MCF 10A (cell line): ENCODE results near the gene P2RX5. TPM values are rescaled to one million over a fixed set of nuclear protein-coding genes. Genes with fewer than 3 reads are reported as not detected.
A peak's percentile ranks its signal among the peaks of the same experiment; 100 is the strongest.

Experiments
- BruUV-seq: library from RNA; stranded (reverse); fragments of 400-500 nt; replicated peaks from 2 replicates; lab custom pipeline; 2021; lab: Mats Ljungman, UMichigan
- CTCF ChIA-PET: fragments of 300-600 bp; sonication (Branson Sonifier 250); formaldehyde crosslinking; extraction: SDS; loops from one replicate; lab custom pipeline; 2021; ENCODE audit warnings: antibody characterized with exemption, inconsistent platforms; lab: Yijun Ruan, JAX
- POLR2A ChIA-PET: fragments of 300-600, 350-650 bp; sonication (Branson Sonifier 250); formaldehyde crosslinking; extraction: SDS; loops from one replicate; lab custom pipeline; 2020; ENCODE audit warnings: antibody characterized with exemption, inconsistent platforms; lab: Yijun Ruan, JAX
- DNase-seq: peaks from one replicate; pipeline ENCODE4 v3.0.0-alpha.2; 2018; ENCODE audit not compliant: unreplicated experiment
- H3K27ac Mint-ChIP-seq: one replicate; pipeline ENCODE4 v1.8.0; 2022; ENCODE audit warnings: mild to moderate bottlenecking, low read depth, mixed read lengths; ENCODE audit not compliant: unreplicated experiment
- H3K27me3 Mint-ChIP-seq: one replicate; pipeline ENCODE4 v1.8.0; 2022; ENCODE audit warnings: mixed read lengths; ENCODE audit not compliant: insufficient read depth, unreplicated experiment
- H3K36me3 Mint-ChIP-seq: one replicate; pipeline ENCODE4 v1.8.0; 2022; ENCODE audit warnings: mild to moderate bottlenecking, moderate library complexity, mixed read lengths; ENCODE audit not compliant: insufficient read depth, unreplicated experiment
- H3K4me1 Mint-ChIP-seq: one replicate; pipeline ENCODE4 v1.8.0; 2022; ENCODE audit warnings: mixed read lengths; ENCODE audit not compliant: insufficient read depth, unreplicated experiment
- H3K4me3 Mint-ChIP-seq: one replicate; pipeline ENCODE4 v1.8.0; 2022; ENCODE audit warnings: mild to moderate bottlenecking, moderate library complexity, mixed read lengths; ENCODE audit not compliant: unreplicated experiment
- H3K9me3 Mint-ChIP-seq: one replicate; pipeline ENCODE4 v1.8.0; 2022; ENCODE audit warnings: mixed read lengths; ENCODE audit not compliant: unreplicated experiment
- intact Hi-C: fragments of 100-400 bp; cut with micrococcal nuclease; formaldehyde crosslinking; loops from 2 replicates; pipeline ENCODE4 v1.14.1; 2022
- total RNA-seq: library from RNA; stranded (reverse); gene quantifications from 2 replicates; pipeline ENCODE4 v1.2.3, GENCODE V29; 2022
- TF ChIP-seq, protein P1 (sequence below): fragments of 200-600 bp; IDR thresholded peaks from one replicate; pipeline ENCODE4 v1.8.0; 2022; ENCODE audit warnings: antibody characterized with exemption, mild to moderate bottlenecking; ENCODE audit not compliant: unreplicated experiment

The P2RX5 gene
- total RNA-seq, 1 experiment from 2014 or later, result 4.9 TPM

DNA sequence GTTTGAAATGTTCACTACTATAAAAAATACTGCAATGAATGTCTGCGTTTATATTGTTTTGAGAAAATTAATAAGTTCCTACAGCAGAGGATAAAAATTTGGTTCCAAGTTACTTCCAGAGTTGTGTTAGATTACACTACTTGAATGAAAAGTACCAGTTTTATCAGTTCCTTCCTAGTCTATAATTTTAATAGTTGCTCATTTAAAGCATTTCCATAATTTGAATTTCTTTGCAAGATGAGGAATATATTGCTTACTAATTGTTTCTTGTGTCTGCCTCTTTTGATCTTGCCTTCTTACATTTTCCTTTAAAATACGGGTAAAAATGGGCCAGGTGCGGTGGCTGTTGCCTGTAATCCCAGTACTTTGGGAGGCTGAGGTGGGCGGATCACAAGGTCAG is 23.4 kb downstream of the P2RX5 start:
- intact Hi-C loops, result no loop called here
- Mint-ChIP-seq H3K27ac (no peak overlapping the region), H3K4me3 (no peak overlapping the region), H3K36me3 (peaks cover 19% of the 10 kb centered on the region), H3K9me3 (no peaks in the 10 kb centered on the region), H3K27me3 (no peaks in the 10 kb centered on the region), H3K4me1 (peaks cover 5% of the 10 kb centered on the region)
- no TSS peak for BruUV-seq
- no peak for DNase-seq
- ChIA-PET CTCF (interaction anchor here (2.8 kb wide), 1 partner anchor 10 kb away, joined by 9 read pairs; no protein-coding TSS in a partner anchor), POLR2A (no interaction called here)
- TF ChIP-seq, protein P1, sequence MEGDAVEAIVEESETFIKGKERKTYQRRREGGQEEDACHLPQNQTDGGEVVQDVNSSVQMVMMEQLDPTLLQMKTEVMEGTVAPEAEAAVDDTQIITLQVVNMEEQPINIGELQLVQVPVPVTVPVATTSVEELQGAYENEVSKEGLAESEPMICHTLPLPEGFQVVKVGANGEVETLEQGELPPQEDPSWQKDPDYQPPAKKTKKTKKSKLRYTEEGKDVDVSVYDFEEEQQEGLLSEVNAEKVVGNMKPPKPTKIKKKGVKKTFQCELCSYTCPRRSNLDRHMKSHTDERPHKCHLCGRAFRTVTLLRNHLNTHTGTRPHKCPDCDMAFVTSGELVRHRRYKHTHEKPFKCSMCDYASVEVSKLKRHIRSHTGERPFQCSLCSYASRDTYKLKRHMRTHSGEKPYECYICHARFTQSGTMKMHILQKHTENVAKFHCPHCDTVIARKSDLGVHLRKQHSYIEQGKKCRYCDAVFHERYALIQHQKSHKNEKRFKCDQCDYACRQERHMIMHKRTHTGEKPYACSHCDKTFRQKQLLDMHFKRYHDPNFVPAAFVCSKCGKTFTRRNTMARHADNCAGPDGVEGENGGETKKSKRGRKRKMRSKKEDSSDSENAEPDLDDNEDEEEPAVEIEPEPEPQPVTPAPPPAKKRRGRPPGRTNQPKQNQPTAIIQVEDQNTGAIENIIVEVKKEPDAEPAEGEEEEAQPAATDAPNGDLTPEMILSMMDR, result no peak

DNA sequence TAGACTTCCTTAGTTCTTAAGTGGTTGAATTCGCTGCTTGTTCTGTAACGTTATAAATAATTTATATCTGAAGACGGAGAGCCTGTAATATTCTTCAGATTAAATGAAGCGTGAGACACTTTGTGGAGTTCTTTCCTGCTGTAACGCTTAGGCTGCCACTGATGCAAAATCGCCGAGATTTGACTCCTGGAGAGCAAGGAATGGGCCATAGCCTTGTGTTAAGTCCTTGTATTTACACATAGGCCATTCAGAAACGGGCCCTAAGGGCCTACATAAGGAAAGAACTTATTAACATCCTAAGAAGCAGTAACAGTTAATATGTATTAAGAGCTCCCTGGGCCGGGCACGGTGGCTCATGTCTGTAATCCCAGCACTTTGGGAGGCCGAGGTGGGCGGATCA is 26.4 kb downstream of the P2RX5 start:
- Mint-ChIP-seq H3K27ac (peak overlapping the region; percentile 97), H3K36me3 (peaks cover 42% of the 10 kb centered on the region), H3K4me3 (peak overlapping the region; percentile 94), H3K27me3 (no peaks in the 10 kb centered on the region), H3K4me1 (peaks cover 15% of the 10 kb centered on the region), H3K9me3 (no peaks in the 10 kb centered on the region)
- intact Hi-C loops, result no loop called here
- CTCF ChIA-PET, result no interaction called here
- no TSS peak for BruUV-seq
- no peak for DNase-seq
- TF ChIP-seq, protein P1, result no peak
- POLR2A ChIA-PET, result interaction anchor here (0.7 to 3.8 kb wide), 5 partner anchors 9 to 778 kb away, joined by 3 to 36 read pairs (median 17); partner anchors contain the start of genes CTNS, P2RX5 and SHPK

DNA sequence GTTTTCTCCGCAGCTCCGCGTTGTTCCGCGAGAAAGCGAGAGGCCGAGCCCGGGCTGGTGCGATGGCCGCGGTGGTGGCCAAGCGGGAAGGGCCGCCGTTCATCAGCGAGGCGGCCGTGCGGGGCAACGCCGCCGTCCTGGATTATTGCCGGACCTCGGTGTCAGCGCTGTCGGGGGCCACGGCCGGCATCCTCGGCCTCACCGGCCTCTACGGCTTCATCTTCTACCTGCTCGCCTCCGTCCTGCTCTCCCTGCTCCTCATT is 26.9 kb downstream of the P2RX5 start:
- TF ChIP-seq, protein P1, result no peak

DNA sequence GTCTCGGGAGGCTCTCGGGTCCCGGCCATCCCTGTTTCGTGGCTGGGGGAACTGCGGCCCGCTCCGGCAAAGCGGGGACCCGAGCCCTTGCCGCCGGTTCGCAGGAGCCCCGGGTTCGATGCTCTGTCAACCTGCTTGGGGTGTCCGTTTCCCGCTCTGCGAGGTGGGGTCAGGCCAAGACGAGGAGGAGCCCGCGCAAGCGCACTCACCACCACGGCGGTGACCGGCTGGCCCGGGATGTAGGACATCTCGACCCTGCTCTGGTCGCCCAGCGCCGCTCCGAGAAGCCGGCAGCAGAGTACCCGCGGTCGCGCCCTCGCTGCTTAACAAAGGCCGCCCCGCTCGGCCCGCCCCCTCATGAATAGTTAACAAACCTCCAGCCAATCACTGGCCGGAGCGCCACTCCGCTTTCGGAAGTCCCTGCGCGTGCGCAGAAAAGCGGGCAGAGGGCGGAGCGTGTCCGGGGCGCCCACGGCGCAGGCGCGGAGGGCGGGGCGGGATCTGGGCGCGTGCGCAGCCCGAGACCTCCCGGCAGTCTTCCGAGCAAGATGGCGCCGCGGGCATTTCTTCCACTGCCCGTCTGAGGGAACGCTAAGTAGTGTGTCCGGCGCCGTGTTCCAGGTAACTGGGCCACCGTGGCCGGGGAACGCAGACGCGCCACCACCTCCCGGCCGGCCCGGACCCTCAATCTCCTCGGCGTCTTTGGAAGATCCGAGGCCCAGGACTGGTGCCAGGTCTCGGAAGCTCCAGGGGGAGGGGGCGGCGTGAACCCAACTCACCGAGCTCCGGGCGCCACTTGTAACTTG is 27.5 kb downstream of the P2RX5 start, which contains the start of the genes EMC6 and TAX1BP3:
TSS of gene EMC6 (plus strand) at position 534 of the 806 bp plus-strand sequence. CDS start 335 bp downstream, outside the sequence.
TSS of gene TAX1BP3 (minus strand) at position 300 of the 806 bp plus-strand sequence. CDS start at position 248, 52 bp downstream.
- intact Hi-C loops, result no loop called here
- DNase-seq, result peak; percentile 97
- Mint-ChIP-seq H3K36me3 (peaks cover 42% of the 10 kb centered on the region), H3K27me3 (no peaks in the 10 kb centered on the region), H3K9me3 (no peaks in the 10 kb centered on the region), H3K4me1 (peaks cover 15% of the 10 kb centered on the region), H3K4me3 (peak within 1 kb of the TSS; percentile 94), H3K27ac (peak within 1 kb of the TSS; percentile 97)
- no TSS peak for BruUV-seq
- POLR2A ChIA-PET, result interaction anchor here (0.8 to 3.8 kb wide), 12 partner anchors 9 to 619 kb away, joined by 3 to 36 read pairs (median 10); partner anchors contain the start of genes ASPA, CTNS, HASPIN and P2RX5
- CTCF ChIA-PET, result interaction anchor here (0.7 kb wide), 1 partner anchor 10 kb away, joined by 3 read pairs; no protein-coding TSS in a partner anchor
- TF ChIP-seq, protein P1, result no peak

More for the DNA sequence above, 26.9 kb downstream of the P2RX5 start:
- Mint-ChIP-seq H3K36me3 (peaks cover 42% of the 10 kb centered on the region), H3K27me3 (no peaks in the 10 kb centered on the region), H3K4me1 (peaks cover 15% of the 10 kb centered on the region), H3K4me3 (peak overlapping the region; percentile 94), H3K27ac (peak overlapping the region; percentile 97), H3K9me3 (no peaks in the 10 kb centered on the region)
- no peak for DNase-seq
- intact Hi-C loops, result no loop called here
- TSS peak; percentile 92 for BruUV-seq
- POLR2A ChIA-PET, result interaction anchor here (0.8 to 3.8 kb wide), 5 partner anchors 9 to 32 kb away, joined by 3 to 36 read pairs (median 17); partner anchors contain the start of genes CTNS, P2RX5 and SHPK
- CTCF ChIA-PET, result interaction anchor here (0.7 kb wide), 1 partner anchor 9 kb away, joined by 3 read pairs; no protein-coding TSS in a partner anchor
